Lung (tissue), 12 donors: Measurements from ENCODE around the gene SLC8A2. TPM values are rescaled to one million over a fixed set of nuclear protein-coding genes. Genes with fewer than 3 reads are reported as not detected.
"Not testable (repeated sequence)": the region's sequence is repeated elsewhere in the genome, so short reads cannot be mapped to it uniquely, and the experiment has no call there.

Source experiments
- ATAC-seq: fragments of 200-7000 bp; cut with Tn5 transposase; one replicate; pipeline ENCODE4 v1.9.1; 2020; ENCODE audit warnings: moderate number of reproducible peaks; ENCODE audit not compliant: insufficient read depth, low FRiP score
- DNase-seq, 3 donors: peaks; one replicate each; pipeline ENCODE4 v3.0.0-alpha.2; 2013 to 2017
- H3K27ac ChIP-seq, 2 donors: one replicate each; pipeline ENCODE4 v1.5.1; 2013; ENCODE audit warnings: mild to moderate bottlenecking in 2 of 2, moderate library complexity in 2 of 2, control low read depth in 1 of 2, inconsistent platforms in 1 of 2, low read depth in 1 of 2, low read length in 1 of 2
- H3K27me3 ChIP-seq, 3 donors: one replicate each; pipeline ENCODE4 v1.5.1; 2013; ENCODE audit warnings: low read length in 2 of 3; ENCODE audit not compliant: control insufficient read depth in 3 of 3, insufficient read depth in 3 of 3
- H3K36me3 ChIP-seq, 4 donors: one replicate each; pipeline ENCODE4 v1.5.1; 2013; ENCODE audit warnings: low read length in 4 of 4, mild to moderate bottlenecking in 1 of 4, moderate library complexity in 1 of 4; ENCODE audit not compliant: control insufficient read depth in 4 of 4, insufficient read depth in 4 of 4
- H3K4me1 ChIP-seq, 5 donors: one replicate each; pipeline ENCODE4 v1.5.1; 2013; ENCODE audit warnings: low read length in 5 of 5, mild to moderate bottlenecking in 2 of 5, moderate library complexity in 1 of 5; ENCODE audit not compliant: control insufficient read depth in 5 of 5, insufficient read depth in 5 of 5
- H3K4me3 ChIP-seq: one replicate; pipeline ENCODE4 v1.5.1; 2013; ENCODE audit warnings: mild to moderate bottlenecking, control low read depth, moderate library complexity
- H3K9ac ChIP-seq, 2 donors: one replicate each; pipeline ENCODE4 v1.5.1; 2013; ENCODE audit warnings: low read length in 2 of 2, control low read depth in 1 of 2; ENCODE audit not compliant: insufficient read depth in 1 of 2
- H3K9me3 ChIP-seq, 4 donors: one replicate each; pipeline ENCODE4 v1.5.1; 2013; ENCODE audit warnings: low read length in 3 of 4, mild to moderate bottlenecking in 1 of 4, moderate library complexity in 1 of 4; ENCODE audit not compliant: control insufficient read depth in 4 of 4, insufficient read depth in 3 of 4
- CTCF ChIP-seq: IDR thresholded peaks from 2 replicates; pipeline ENCODE4 v1.5.1; 2012; ENCODE audit warnings: mild to moderate bottlenecking; ENCODE audit errors: control extremely low read depth, extremely low read depth
- WGBS, 2 donors: extraction: QIAGEN DNeasy Blood & Tissue Kit; methylation state at CpG; one replicate each; pipeline ENCODE4 v1.1.7; 2013; 5-methylcytosine and 5-hydroxymethylcytosine counted together
- polyA plus RNA-seq, 2 donors: library from polyadenylated mRNA; stranded (reverse); fragments of 200-250 nt; gene quantifications; one replicate each; pipeline ENCODE4 v1.2.1, GENCODE V29; 2013
- total RNA-seq, 2 donors: library from RNA; depleted of rRNA in 1 of 2; stranded (reverse); fragments of >200 nt in 1 of 2; gene quantifications; one replicate each; pipeline ENCODE4 v1.2.1, GENCODE V29; 2014 to 2021
- donor health status: control.
- donor health status: control.
- donor health status: Bipolar disorder and iron deficiency.
- donor health status: healthy.
- donor health status: DM: yes; HTN: yes; CAD: no.

The SLC8A2 gene
- total and polyA plus RNA-seq, 4 donors = 0.10 to 0.26 (median 0.15) TPM

- DNase-seq (peak; percentile 49 to 68 (median 52)), ATAC-seq (peak; percentile 67)
- Histone ChIP-seq H3K27me3 (no peaks in the 10 kb centered on the region), H3K27ac (no peak overlapping the region), H3K4me1 (no peaks in the 10 kb centered on the region), H3K9me3 (no peaks in the 10 kb centered on the region), H3K36me3 (no peaks in the 10 kb centered on the region), H3K4me3 (no peak overlapping the region), H3K9ac (no peak overlapping the region)
- WGBS, 2 donors = 32 to 37% methylated on average over 15 of the region's 15 CpGs
- TF ChIP-seq CTCF = peak; percentile 65
Measured at GRCh38 chr19:47391510-47392223, 80.0 kb downstream of the SLC8A2 start.

- 79 to 83% methylated on average over 20 of the region's 20 CpGs for WGBS, 2 donors
- H3K27ac ChIP-seq = no peak overlapping the region
- H3K4me1 ChIP-seq = no peaks in the 10 kb centered on the region
- DNase-seq = no peak
- H3K9ac ChIP-seq = no peak overlapping the region
- no peaks in the 10 kb centered on the region for H3K27me3 ChIP-seq
- H3K36me3 ChIP-seq = no peaks in the 10 kb centered on the region
- H3K4me3 ChIP-seq = no peak overlapping the region
- H3K9me3 ChIP-seq = no peaks in the 10 kb centered on the region
- ATAC-seq = no peak
- no peak for TF ChIP-seq CTCF
Measured at GRCh38 chr19:47390533-47391488, 80.9 kb downstream of the SLC8A2 start.

- Histone ChIP-seq H3K9me3 (no peaks in the 10 kb centered on the region), H3K27ac (peak overlapping the region in 1 of 2 donors; percentile 75), H3K9ac (no peak overlapping the region), H3K36me3 (no peaks in the 10 kb centered on the region), H3K4me3 (no peak overlapping the region), H3K4me1 (no peaks in the 10 kb centered on the region), H3K27me3 (no peaks in the 10 kb centered on the region)
- 28 to 56% methylated on average over 9 of the region's 9 CpGs for WGBS, 2 donors
- ATAC-seq = peak; percentile 64
- no peak for DNase-seq
- TF ChIP-seq CTCF = no peak
Measured at GRCh38 chr19:47389150-47389556, 82.5 kb downstream of the SLC8A2 start.

- WGBS, 2 donors = 33 to 63% methylated on average over 5 of the region's 5 CpGs
- H3K36me3 ChIP-seq, H3K9ac ChIP-seq, H3K27me3 ChIP-seq, ATAC-seq, H3K4me3 ChIP-seq, H3K9me3 ChIP-seq, H3K4me1 ChIP-seq, DNase-seq: not testable (repeated sequence)
- peak overlapping the region in 1 of 2 donors; percentile 72 for H3K27ac ChIP-seq
Measured at GRCh38 chr19:47388721-47389120, 83.0 kb downstream of the SLC8A2 start.

GRCh38 chr19:47387623-47388022, 84.1 kb downstream of the SLC8A2 start:
- not testable (repeated sequence) for H3K36me3 ChIP-seq, ATAC-seq, H3K27me3 ChIP-seq, H3K9me3 ChIP-seq, H3K9ac ChIP-seq, H3K4me3 ChIP-seq, H3K27ac ChIP-seq, DNase-seq, H3K4me1 ChIP-seq
- 67 to 72% methylated on average over 3 of the region's 3 CpGs for WGBS, 2 donors
